Measurements from ENCODE around the gene XRCC2.
"Not testable (repeated sequence)": the region's sequence is repeated elsewhere in the genome, so short reads cannot be mapped to it uniquely, and the experiment has no call there.

XRCC2 gene

GRCh38 chr7:152692196-152692595 lies 16.3 kb upstream of the XRCC2 start:
- H3K36me3 ChIP-seq (ENCODE audit: control insufficient read depth, insufficient read depth, low read length); H3K27me3 ChIP-seq (ENCODE audit: control insufficient read depth, insufficient read depth, low read length, poor library complexity, severe bottlenecking); H3K4me1 ChIP-seq (ENCODE audit: control insufficient read depth, insufficient read depth, low read length); H3K4me3 ChIP-seq (ENCODE audit: insufficient read depth, low read depth, low read length); H3K27ac ChIP-seq (ENCODE audit: insufficient read depth, low read depth, low read length, poor library complexity, severe bottlenecking); H3K9me3 ChIP-seq (ENCODE audit: control insufficient read depth, low read length): not testable (repeated sequence)
- 92 to 95% methylated on average over 1 to 2 of the region's 2 CpGs for WGBS, 2 experiments

GRCh38 chr7:152683297-152683696 lies 7.4 kb upstream of the XRCC2 start:
- H3K36me3 ChIP-seq (ENCODE audit: control insufficient read depth, insufficient read depth, low read length), result no peaks in the 10 kb centered on the region
- 64 to 75% methylated on average over 6 to 12 of the region's 12 CpGs for WGBS, 2 experiments
- no peaks in the 10 kb centered on the region for H3K27me3 ChIP-seq (ENCODE audit: control insufficient read depth, insufficient read depth, low read length, poor library complexity, severe bottlenecking)
- no peaks in the 10 kb centered on the region for H3K4me1 ChIP-seq (ENCODE audit: control insufficient read depth, insufficient read depth, low read length)
- H3K9me3 ChIP-seq (ENCODE audit: control insufficient read depth, low read length), result no peaks in the 10 kb centered on the region
- H3K4me3 ChIP-seq (ENCODE audit: insufficient read depth, low read depth, low read length), result no peak overlapping the region
- H3K27ac ChIP-seq (ENCODE audit: insufficient read depth, low read depth, low read length, poor library complexity, severe bottlenecking), result no peak overlapping the region

- H3K27me3 ChIP-seq (ENCODE audit: control insufficient read depth, insufficient read depth, low read length, poor library complexity, severe bottlenecking), result no peaks in the 10 kb centered on the region
- H3K9me3 ChIP-seq (ENCODE audit: control insufficient read depth, low read length), result no peaks in the 10 kb centered on the region
- H3K4me3 ChIP-seq (ENCODE audit: insufficient read depth, low read depth, low read length), result no peak overlapping the region
- no peaks in the 10 kb centered on the region for H3K36me3 ChIP-seq (ENCODE audit: control insufficient read depth, insufficient read depth, low read length)
- H3K27ac ChIP-seq (ENCODE audit: insufficient read depth, low read depth, low read length, poor library complexity, severe bottlenecking), result no peak overlapping the region
- no peaks in the 10 kb centered on the region for H3K4me1 ChIP-seq (ENCODE audit: control insufficient read depth, insufficient read depth, low read length)
- WGBS, 2 experiments, result 93 to 94% methylated on average over 11 of the region's 11 CpGs
These were observed 2.1 kb upstream of the XRCC2 start for GRCh38 chr7:152677808-152678670.

GRCh38 chr7:152674860-152675758 lies 832 bp downstream of the XRCC2 start:
- peak overlapping the region; percentile 72 for H3K4me3 ChIP-seq (ENCODE audit: insufficient read depth, low read depth, low read length)
- no peaks in the 10 kb centered on the region for H3K36me3 ChIP-seq (ENCODE audit: control insufficient read depth, insufficient read depth, low read length)
- no peaks in the 10 kb centered on the region for H3K9me3 ChIP-seq (ENCODE audit: control insufficient read depth, low read length)
- H3K27me3 ChIP-seq (ENCODE audit: control insufficient read depth, insufficient read depth, low read length, poor library complexity, severe bottlenecking), result no peaks in the 10 kb centered on the region
- no peak overlapping the region for H3K27ac ChIP-seq (ENCODE audit: insufficient read depth, low read depth, low read length, poor library complexity, severe bottlenecking)
- 9 to 11% methylated on average over 16 of the region's 16 CpGs for WGBS, 2 experiments
- no peaks in the 10 kb centered on the region for H3K4me1 ChIP-seq (ENCODE audit: control insufficient read depth, insufficient read depth, low read length)

GRCh38 chr7:152673897-152674296 lies 2.0 kb downstream of the XRCC2 start:
- Histone ChIP-seq H3K4me3 (ENCODE audit: insufficient read depth, low read depth, low read length) (no peak overlapping the region), H3K27me3 (ENCODE audit: control insufficient read depth, insufficient read depth, low read length, poor library complexity, severe bottlenecking) (no peaks in the 10 kb centered on the region), H3K9me3 (ENCODE audit: control insufficient read depth, low read length) (no peaks in the 10 kb centered on the region), H3K4me1 (ENCODE audit: control insufficient read depth, insufficient read depth, low read length) (no peaks in the 10 kb centered on the region), H3K27ac (ENCODE audit: insufficient read depth, low read depth, low read length, poor library complexity, severe bottlenecking) (no peak overlapping the region), H3K36me3 (ENCODE audit: control insufficient read depth, insufficient read depth, low read length) (peaks cover 6% of the 10 kb centered on the region)
- WGBS, 2 experiments, result 94 to 95% methylated on average over 1 of the region's 2 CpGs

- WGBS, 2 experiments, result 67 to 89% methylated on average over 1 of the region's 1 CpG
- H3K4me3 ChIP-seq (ENCODE audit: insufficient read depth, low read depth, low read length), result no peak overlapping the region
- H3K36me3 ChIP-seq (ENCODE audit: control insufficient read depth, insufficient read depth, low read length), result peaks cover 13% of the 10 kb centered on the region
- no peaks in the 10 kb centered on the region for H3K9me3 ChIP-seq (ENCODE audit: control insufficient read depth, low read length)
- no peaks in the 10 kb centered on the region for H3K27me3 ChIP-seq (ENCODE audit: control insufficient read depth, insufficient read depth, low read length, poor library complexity, severe bottlenecking)
- no peaks in the 10 kb centered on the region for H3K4me1 ChIP-seq (ENCODE audit: control insufficient read depth, insufficient read depth, low read length)
- H3K27ac ChIP-seq (ENCODE audit: insufficient read depth, low read depth, low read length, poor library complexity, severe bottlenecking), result no peak overlapping the region
These were observed 3.3 kb downstream of the XRCC2 start for GRCh38 chr7:152672626-152673025.

GRCh38 chr7:152669758-152670157 lies 6.2 kb downstream of the XRCC2 start:
- Histone ChIP-seq H3K36me3 (ENCODE audit: control insufficient read depth, insufficient read depth, low read length) (peaks cover 13% of the 10 kb centered on the region), H3K4me1 (ENCODE audit: control insufficient read depth, insufficient read depth, low read length) (no peaks in the 10 kb centered on the region), H3K27ac (ENCODE audit: insufficient read depth, low read depth, low read length, poor library complexity, severe bottlenecking) (no peak overlapping the region), H3K9me3 (ENCODE audit: control insufficient read depth, low read length) (no peaks in the 10 kb centered on the region), H3K27me3 (ENCODE audit: control insufficient read depth, insufficient read depth, low read length, poor library complexity, severe bottlenecking) (no peaks in the 10 kb centered on the region), H3K4me3 (ENCODE audit: insufficient read depth, low read depth, low read length) (no peak overlapping the region)
- 89 to 97% methylated on average over 4 of the region's 4 CpGs for WGBS, 2 experiments

GRCh38 chr7:152668975-152669374 lies 7.0 kb downstream of the XRCC2 start:
- WGBS, 2 experiments, result 91 to 95% methylated on average over 1 of the region's 1 CpG

GRCh38 chr7:152667958-152668357 lies 8.0 kb downstream of the XRCC2 start:
- H3K36me3 ChIP-seq (ENCODE audit: control insufficient read depth, insufficient read depth, low read length), result peaks cover 13% of the 10 kb centered on the region
- H3K27ac ChIP-seq (ENCODE audit: insufficient read depth, low read depth, low read length, poor library complexity, severe bottlenecking), result no peak overlapping the region
- H3K27me3 ChIP-seq (ENCODE audit: control insufficient read depth, insufficient read depth, low read length, poor library complexity, severe bottlenecking), result no peaks in the 10 kb centered on the region
- no peaks in the 10 kb centered on the region for H3K9me3 ChIP-seq (ENCODE audit: control insufficient read depth, low read length)
- no peaks in the 10 kb centered on the region for H3K4me1 ChIP-seq (ENCODE audit: control insufficient read depth, insufficient read depth, low read length)
- 97 to 98% methylated on average over 5 of the region's 5 CpGs for WGBS, 2 experiments
- H3K4me3 ChIP-seq (ENCODE audit: insufficient read depth, low read depth, low read length), result no peak overlapping the region

More at GRCh38 chr7:152668975-152669374, 7.0 kb downstream of the XRCC2 start:
- H3K27ac ChIP-seq (ENCODE audit: insufficient read depth, low read depth, low read length, poor library complexity, severe bottlenecking), result no peak overlapping the region
- H3K36me3 ChIP-seq (ENCODE audit: control insufficient read depth, insufficient read depth, low read length), result peaks cover 13% of the 10 kb centered on the region
- H3K4me3 ChIP-seq (ENCODE audit: insufficient read depth, low read depth, low read length), result no peak overlapping the region
- H3K27me3 ChIP-seq (ENCODE audit: control insufficient read depth, insufficient read depth, low read length, poor library complexity, severe bottlenecking), result no peaks in the 10 kb centered on the region
- H3K4me1 ChIP-seq (ENCODE audit: control insufficient read depth, insufficient read depth, low read length), result no peaks in the 10 kb centered on the region
- no peaks in the 10 kb centered on the region for H3K9me3 ChIP-seq (ENCODE audit: control insufficient read depth, low read length)

GRCh38 chr7:152666078-152666477 lies 9.9 kb downstream of the XRCC2 start:
- 93 to 97% methylated on average over 1 of the region's 1 CpG for WGBS, 2 experiments
- H3K36me3 ChIP-seq (ENCODE audit: control insufficient read depth, insufficient read depth, low read length), result peaks cover 13% of the 10 kb centered on the region
- H3K27ac ChIP-seq (ENCODE audit: insufficient read depth, low read depth, low read length, poor library complexity, severe bottlenecking), result no peak overlapping the region
- no peak overlapping the region for H3K4me3 ChIP-seq (ENCODE audit: insufficient read depth, low read depth, low read length)
- H3K27me3 ChIP-seq (ENCODE audit: control insufficient read depth, insufficient read depth, low read length, poor library complexity, severe bottlenecking), result no peaks in the 10 kb centered on the region
- H3K9me3 ChIP-seq (ENCODE audit: control insufficient read depth, low read length), result no peaks in the 10 kb centered on the region
- H3K4me1 ChIP-seq (ENCODE audit: control insufficient read depth, insufficient read depth, low read length), result no peaks in the 10 kb centered on the region
